Skeletal muscle satellite cell (primary cell): ENCODE results near the gene ZCCHC17.
"Not testable (repeated sequence)": the region's sequence is repeated elsewhere in the genome, so short reads cannot be mapped to it uniquely, and the experiment has no call there.

Experiments
- H3K27me3 ChIP-seq: 2 replicates; pipeline ENCODE4 v1.7.0; 2013; ENCODE audit warnings: low read length; ENCODE audit not compliant: control insufficient read depth, insufficient read depth
- H3K36me3 ChIP-seq: 2 replicates; pipeline ENCODE4 v1.7.0; 2013; ENCODE audit warnings: mild to moderate bottlenecking, control low read depth, low read length; ENCODE audit not compliant: insufficient read depth
- H3K4me1 ChIP-seq: 2 replicates; pipeline ENCODE4 v1.7.0; 2013; ENCODE audit warnings: low read length; ENCODE audit not compliant: control insufficient read depth, insufficient read depth
- H3K4me2 ChIP-seq: 2 replicates; pipeline ENCODE4 v1.7.0; 2013; ENCODE audit warnings: mild to moderate bottlenecking, low read length
- H3K4me3 ChIP-seq: 2 replicates; pipeline ENCODE4 v1.7.0; 2013; ENCODE audit warnings: low read length
- H3K9ac ChIP-seq: 2 replicates; pipeline ENCODE4 v1.7.0; 2013; ENCODE audit warnings: mild to moderate bottlenecking, low read depth, low read length, moderate library complexity
- H3K9me3 ChIP-seq: replicated peaks from 2 replicates; pipeline ENCODE4 v1.7.0; 2013; ENCODE audit warnings: mild to moderate bottlenecking, control low read depth, low read length

ZCCHC17 gene

DNA sequence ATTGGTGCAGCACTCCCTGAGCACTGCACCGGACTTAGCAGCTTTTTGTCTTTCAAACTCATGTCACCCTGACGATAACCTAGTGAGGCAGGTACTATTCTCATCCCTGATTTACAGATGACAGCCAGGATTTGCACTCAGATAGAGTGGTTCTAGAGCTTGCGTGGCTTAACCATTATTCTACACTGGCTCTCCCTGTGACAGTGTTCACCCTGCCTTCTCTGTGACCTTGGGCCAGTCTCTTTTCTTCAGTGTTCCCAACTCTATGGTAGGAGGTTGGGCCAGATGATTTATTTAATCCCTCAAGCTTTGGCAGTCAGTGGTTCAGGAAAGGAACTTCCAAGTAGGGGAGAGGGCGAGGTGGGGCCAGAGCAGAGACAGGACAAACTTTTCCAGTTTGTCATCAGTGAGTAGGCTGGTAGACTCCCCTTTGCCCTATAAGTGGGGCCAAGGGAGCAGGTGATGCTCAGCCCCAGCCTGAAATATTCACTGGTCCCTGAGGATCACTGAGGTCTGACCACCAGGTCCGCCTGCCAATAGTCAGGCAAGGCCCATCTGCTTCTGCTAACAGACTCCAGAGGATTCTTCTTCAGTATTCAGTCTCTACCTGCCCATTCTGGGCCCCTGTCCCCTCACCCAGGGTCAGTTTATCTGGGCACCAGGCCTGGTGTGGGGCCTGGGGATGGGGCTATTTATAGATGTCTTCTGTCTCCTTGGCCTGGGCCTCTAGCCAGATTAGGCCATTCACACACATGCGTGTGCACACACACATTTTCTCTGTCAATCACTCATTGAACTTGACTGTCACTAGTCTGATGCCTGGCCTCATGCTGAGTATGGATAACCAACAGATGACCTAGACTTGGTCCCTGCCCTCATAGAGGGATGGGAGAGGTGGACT lies 84.8 kb downstream of the ZCCHC17 start:
- H3K4me1 ChIP-seq, result peaks cover 32% of the 10 kb centered on the region
- H3K4me2 ChIP-seq, result peak overlapping the region; percentile 16
- no peaks in the 10 kb centered on the region for H3K9me3 ChIP-seq

DNA sequence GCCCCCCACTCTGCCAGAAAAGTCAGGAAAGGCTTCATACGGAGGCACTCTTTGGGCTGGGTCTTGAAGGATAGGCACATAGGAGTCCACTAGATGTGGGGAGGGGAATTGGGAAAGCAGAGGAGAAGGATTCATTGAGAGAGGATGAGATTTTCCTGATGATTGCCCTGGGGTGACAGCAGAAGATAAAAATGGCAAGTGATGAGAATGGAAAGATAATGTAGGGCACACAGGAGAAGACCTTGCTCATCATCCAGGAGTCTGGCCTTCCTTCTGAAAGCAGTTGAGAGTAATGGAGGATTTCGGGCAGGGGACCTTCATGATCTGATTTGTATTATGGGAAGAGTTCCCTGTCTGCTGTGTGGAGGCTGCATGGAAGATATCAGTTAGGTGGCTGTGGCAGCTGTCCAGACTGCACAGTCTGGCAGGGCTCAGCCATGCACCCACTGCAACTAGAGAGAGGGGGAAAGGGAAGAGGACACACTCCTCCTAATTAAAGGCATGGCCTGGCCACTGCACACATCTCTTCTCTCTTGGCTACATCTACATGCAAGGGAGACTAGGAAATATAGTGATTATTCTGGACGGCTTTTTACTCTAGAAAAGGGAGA lies 85.7 kb downstream of the ZCCHC17 start:
- Histone ChIP-seq H3K4me1 (peaks cover 27% of the 10 kb centered on the region), H3K27me3 (no peaks in the 10 kb centered on the region), H3K9me3 (no peaks in the 10 kb centered on the region), H3K36me3 (no peaks in the 10 kb centered on the region), H3K4me2 (no peak overlapping the region), H3K9ac (no peak overlapping the region), H3K4me3 (no peak overlapping the region)

More for the DNA sequence above, 84.8 kb downstream of the ZCCHC17 start:
- H3K36me3 ChIP-seq, result no peaks in the 10 kb centered on the region
- H3K27me3 ChIP-seq, result no peaks in the 10 kb centered on the region
- no peak overlapping the region for H3K4me3 ChIP-seq
- no peak overlapping the region for H3K9ac ChIP-seq

DNA sequence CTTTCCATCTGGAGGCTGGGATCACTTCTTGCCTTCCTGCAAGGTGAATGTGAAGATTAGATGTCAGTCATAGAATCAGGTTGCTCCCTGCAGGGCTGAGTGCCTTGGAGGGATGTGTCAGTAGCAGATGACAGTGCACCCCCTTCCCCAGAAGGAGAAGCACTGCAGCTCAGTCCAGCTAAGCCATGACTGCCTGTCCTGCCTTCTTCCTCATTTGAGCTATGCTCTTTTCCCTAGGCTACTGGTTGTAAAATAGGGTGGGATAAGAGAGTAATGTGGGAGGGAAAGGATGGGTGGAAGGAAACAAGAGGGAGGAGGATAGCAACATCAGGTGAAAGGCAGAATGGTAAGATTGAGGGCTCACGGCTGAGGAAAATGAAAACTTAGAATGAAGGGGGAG lies 87.1 kb downstream of the ZCCHC17 start:
- Histone ChIP-seq H3K4me2 (no peak overlapping the region), H3K9ac (no peak overlapping the region), H3K27me3 (no peaks in the 10 kb centered on the region), H3K4me3 (no peak overlapping the region), H3K36me3 (no peaks in the 10 kb centered on the region), H3K9me3 (no peaks in the 10 kb centered on the region), H3K4me1 (peaks cover 27% of the 10 kb centered on the region)

DNA sequence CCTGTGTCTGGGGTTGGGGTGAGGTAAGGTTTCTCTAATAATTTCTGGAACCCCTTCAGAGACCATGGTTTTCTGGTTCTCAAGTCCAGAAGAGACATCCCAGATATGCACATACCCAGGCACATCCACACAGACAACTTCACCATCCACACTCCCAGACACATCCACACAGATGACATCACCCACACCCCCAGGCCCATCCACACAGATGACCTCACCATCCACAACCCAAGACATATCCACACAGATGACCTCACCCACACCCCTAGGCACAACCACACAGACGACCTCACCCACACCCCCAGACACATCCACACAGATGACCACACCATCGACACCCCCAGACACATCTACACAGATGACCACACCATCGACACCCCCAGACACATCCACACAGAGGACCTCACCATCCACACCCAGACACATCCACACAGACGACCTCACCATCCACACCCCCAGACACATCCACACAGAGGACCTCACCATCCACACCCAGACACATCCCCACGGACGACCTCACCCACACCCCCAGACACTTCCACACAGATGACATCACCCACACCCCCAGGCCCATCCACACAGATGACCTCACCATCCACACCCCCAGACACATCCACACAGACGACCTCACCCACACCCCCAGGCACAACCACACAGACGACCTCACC lies 89.9 kb downstream of the ZCCHC17 start:
- H3K9me3 ChIP-seq, H3K4me2 ChIP-seq, H3K4me3 ChIP-seq, H3K36me3 ChIP-seq, H3K9ac ChIP-seq, H3K27me3 ChIP-seq: not testable (repeated sequence)
- peaks cover 19% of the 10 kb centered on the region for H3K4me1 ChIP-seq

DNA sequence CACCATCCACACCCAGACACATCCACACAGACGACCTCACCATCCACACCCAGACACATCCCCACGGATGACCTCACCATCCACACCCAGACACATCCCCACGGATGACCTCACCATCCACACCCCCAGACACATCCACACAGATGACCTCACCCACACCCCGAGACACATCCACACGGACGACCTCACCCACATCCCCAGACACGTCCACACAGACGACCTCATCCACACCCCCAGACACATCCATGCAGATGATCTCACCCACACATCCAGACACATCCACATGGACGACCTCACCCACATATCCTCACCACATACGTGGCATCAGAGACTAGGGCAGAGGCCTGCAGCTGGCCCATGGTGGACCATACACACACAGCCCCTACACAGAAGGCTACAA lies 90.8 kb downstream of the ZCCHC17 start:
- Histone ChIP-seq H3K4me1 (peaks cover 11% of the 10 kb centered on the region), H3K36me3 (no peaks in the 10 kb centered on the region), H3K4me2 (no peak overlapping the region), H3K9ac (no peak overlapping the region), H3K4me3 (no peak overlapping the region), H3K27me3 (no peaks in the 10 kb centered on the region), H3K9me3 (no peaks in the 10 kb centered on the region)

DNA sequence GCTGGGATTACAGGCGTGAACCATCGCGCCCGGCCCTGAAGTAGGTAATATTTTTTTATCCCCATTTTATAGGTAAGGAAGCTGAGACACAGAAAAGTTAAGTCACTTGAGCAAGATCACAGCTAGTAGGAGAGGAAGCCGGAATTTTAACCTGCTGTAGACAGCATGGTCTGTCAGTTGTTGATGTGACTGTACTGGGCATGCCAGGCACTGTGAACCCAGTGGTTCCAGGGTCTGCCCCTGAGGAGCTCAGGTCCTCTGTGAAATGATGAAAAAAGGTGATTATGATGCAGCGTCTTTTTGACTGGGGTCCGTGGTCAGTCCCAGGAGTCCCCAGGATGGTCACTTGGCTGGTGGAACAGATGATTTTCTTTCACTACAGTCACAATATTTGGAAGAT lies 92.8 kb downstream of the ZCCHC17 start:
- no peaks in the 10 kb centered on the region for H3K36me3 ChIP-seq
- no peak overlapping the region for H3K4me2 ChIP-seq
- H3K9ac ChIP-seq, result no peak overlapping the region
- no peak overlapping the region for H3K4me3 ChIP-seq
- no peaks in the 10 kb centered on the region for H3K4me1 ChIP-seq
- H3K9me3 ChIP-seq, result no peaks in the 10 kb centered on the region
- no peaks in the 10 kb centered on the region for H3K27me3 ChIP-seq

DNA sequence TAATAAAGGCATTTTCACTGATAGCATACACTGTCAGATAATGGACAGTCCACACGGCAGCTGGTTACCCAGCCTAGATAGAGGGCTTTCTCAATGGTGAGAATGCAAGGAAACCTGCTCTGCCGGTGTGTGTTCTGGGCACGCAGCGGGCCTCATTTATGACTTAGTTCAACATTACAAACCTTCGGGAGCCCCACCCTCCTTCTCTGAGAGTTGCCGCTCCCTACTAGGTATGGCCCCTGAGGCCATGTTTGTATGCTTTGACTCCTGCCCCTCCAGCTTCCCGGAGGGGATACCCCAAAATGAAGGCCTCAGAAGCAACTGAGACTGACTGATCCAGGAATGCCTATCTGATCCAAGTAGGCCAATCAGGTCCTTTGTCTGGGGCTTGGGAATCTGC lies 93.2 kb downstream of the ZCCHC17 start:
- H3K9me3 ChIP-seq, result no peaks in the 10 kb centered on the region
- H3K9ac ChIP-seq, result no peak overlapping the region
- H3K36me3 ChIP-seq, result no peaks in the 10 kb centered on the region
- H3K27me3 ChIP-seq, result no peaks in the 10 kb centered on the region
- H3K4me2 ChIP-seq, result no peak overlapping the region
- no peak overlapping the region for H3K4me3 ChIP-seq
- H3K4me1 ChIP-seq, result peaks cover 3% of the 10 kb centered on the region

DNA sequence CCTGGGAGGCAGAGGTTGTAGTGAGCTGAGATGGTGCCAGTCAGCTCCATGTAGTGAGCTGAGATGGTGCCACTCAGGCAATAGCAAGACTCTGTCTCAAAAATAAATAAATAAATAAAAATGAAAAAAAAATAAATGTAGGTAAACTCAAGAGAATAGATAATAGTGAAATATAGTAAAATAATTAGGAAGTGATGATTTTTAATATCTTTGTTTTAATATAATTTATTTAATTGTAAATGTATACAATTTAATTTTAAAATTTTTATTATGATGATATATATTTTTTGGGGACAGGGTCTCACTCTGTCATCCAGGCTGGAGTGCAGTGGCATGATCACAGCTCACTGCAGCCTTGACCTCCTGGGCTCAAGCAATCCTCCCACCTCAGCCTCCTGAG lies 96.6 kb downstream of the ZCCHC17 start:
- Histone ChIP-seq H3K4me1 (peaks cover 20% of the 10 kb centered on the region), H3K4me2 (no peak overlapping the region), H3K9me3 (no peaks in the 10 kb centered on the region), H3K9ac (no peak overlapping the region), H3K27me3 (no peaks in the 10 kb centered on the region), H3K4me3 (no peak overlapping the region), H3K36me3 (no peaks in the 10 kb centered on the region)

DNA sequence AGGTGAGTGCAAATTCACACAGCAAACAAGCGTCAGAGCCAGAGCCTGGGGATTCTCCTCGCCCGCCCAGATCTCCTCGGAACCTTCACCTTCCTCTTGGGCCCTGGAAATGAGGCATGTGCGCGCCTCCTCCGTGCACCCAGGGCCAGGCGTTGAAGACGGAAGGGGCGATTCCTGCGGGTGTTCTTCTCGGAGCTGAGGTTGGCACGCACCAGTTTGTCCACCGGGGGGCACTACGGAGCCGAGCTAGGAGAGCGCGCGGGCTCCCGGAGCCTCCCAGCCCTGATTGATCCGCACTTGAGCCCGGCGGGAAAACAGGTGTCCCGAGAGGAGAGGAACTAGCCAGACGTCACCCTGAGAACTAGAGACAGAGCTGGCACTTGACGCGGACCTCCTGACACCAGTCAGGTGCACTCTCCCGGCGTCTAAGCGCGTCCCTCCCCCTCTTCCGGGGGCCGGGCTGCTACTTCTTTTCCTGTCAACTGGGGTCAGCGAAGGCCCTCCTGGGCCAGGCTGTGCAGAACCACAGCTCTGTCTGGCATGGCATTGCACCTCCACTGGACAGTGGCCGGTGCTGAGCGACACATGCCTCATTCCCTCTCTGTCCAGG lies 97.9 kb downstream of the ZCCHC17 start:
- Histone ChIP-seq H3K4me3 (peak overlapping the region; percentile 46), H3K36me3 (no peaks in the 10 kb centered on the region), H3K4me2 (peak overlapping the region; percentile 77), H3K9ac (no peak overlapping the region), H3K4me1 (peaks cover 20% of the 10 kb centered on the region), H3K27me3 (no peaks in the 10 kb centered on the region), H3K9me3 (no peaks in the 10 kb centered on the region)

DNA sequence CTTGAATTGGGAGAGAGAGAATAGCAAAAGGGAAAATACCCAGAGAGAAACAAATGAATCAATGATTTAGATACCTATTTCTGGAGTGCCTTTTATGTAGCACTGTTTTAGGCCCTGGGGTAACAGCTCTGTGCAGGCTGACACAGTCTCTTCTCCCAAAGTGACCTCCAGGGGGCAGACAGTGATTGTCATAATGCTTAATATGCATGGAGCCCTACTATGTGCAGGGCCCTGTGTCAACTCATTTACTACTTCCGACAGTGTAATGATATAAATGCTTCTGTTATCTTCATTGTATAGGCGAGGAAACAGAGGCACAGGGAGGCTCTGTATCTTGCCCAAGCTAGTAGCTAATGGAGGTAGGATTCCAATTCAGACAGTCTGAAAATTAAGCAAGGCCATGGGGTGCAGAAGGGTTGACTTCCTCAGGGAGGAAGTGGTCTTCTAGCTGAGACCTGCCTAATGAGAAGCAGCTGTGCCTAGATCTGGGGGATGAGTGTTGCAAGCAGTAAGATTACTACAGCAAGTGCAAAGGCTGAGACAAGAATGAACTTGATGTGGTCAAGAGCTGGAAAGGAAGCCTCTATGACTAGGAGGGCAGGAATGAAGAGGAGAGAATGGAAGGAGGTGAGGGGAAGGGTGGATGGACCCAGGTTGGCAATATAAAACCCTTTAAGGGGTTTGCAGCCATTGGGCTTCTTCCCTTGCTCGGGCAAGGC lies 100.0 kb downstream of the ZCCHC17 start:
- no peak overlapping the region for H3K9ac ChIP-seq
- no peaks in the 10 kb centered on the region for H3K27me3 ChIP-seq
- H3K9me3 ChIP-seq, result no peaks in the 10 kb centered on the region
- no peak overlapping the region for H3K4me2 ChIP-seq
- H3K4me3 ChIP-seq, result no peak overlapping the region
- no peaks in the 10 kb centered on the region for H3K36me3 ChIP-seq
- H3K4me1 ChIP-seq, result peaks cover 20% of the 10 kb centered on the region
